NCI-H1048 (cell line): Measurements from ENCODE around the gene TRMT112.

Experiments
- DNase-seq: peaks from one replicate; lab custom pipeline; 2025; lab: John Stamatoyannopoulos, UW

Gene TRMT112

GRCh38 chr11:64269540-64270220 is 47.7 kb downstream of the TRMT112 start:
- peak; percentile 98 for DNase-seq

GRCh38 chr11:64268893-64269539 is 48.3 kb downstream of the TRMT112 start:
- no peak for DNase-seq

DNA sequence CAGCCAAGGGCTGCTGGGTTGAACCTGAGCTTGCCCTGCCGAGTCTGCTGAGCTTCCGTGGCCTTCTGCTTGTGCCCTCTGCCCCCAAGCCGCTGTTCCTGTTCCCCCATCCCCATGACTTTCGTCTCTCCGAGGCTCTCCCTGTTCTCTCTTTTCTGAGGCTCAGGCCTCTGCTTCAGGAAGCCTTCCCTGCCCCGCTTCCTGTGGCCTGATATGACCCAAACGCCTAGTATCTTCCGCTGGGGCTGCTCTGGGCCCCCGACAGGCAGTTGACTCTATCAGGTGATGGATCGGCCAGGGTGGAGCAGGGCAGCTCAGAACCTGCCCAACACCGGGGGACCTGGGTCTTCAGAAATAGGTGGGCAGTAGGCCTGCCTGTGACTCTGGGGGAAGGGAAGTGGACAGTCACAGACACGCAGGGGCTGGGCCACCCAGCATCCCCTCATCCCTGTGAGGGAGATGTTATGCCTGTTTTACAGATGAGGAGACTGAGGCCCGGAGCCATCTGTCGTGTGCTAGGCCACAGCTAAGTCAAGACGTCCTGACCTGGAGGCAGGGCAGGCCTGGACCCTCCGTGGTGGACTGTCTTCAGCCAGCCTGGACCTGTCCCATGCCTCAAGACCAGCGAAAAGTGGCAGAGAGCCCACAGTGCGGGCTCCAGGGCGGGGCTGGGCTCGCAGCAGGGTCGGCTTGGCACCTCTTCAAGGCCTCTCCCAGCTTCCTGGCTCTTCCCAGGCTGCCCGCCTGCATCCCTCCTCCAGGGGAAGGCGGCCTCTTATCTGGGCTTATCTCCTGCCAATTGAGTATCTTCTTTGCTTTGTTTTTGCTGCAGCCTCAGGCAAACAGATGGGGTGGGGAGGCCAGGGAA is 49.1 kb downstream of the TRMT112 start:
- DNase-seq: no peak

DNA sequence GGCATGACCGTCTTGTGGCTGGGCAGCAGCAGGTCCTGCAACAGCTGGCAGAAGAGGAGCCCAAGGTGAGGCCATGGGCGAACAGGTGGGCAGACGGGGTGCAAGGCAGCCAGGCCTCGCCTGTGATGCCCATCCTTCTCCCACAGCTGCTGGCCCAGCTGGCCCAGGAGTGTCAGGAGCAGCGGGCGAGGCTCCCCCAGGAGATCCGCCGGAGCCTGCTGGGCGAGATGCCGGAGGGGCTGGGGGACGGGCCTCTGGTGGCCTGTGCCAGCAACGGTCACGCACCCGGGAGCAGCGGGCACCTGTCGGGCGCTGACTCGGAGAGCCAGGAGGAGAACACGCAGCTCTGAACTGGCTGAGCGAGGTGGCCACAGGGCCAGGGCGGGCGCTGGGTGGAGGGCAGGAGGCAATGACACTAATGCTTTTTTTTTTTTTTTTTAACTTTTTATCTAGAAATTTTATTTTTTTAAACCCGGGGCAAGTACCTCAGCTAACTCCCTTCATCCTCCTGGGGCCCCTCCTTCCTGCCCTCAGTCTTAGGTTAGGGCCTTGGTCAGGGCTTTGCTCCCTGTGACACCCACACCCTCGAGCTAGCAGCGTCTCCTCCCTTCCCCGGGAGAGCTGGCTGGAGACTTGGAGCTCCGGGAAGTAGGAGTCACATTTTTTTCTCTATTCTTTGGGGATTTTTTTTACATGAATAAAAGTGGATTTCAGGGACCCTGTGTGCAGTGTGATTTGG is 50.0 kb downstream of the TRMT112 start:
- no peak for DNase-seq
